Peyer's patch (tissue), 4 donors: ENCODE data around the gene SLC7A14. TPM values are rescaled to one million over a fixed set of nuclear protein-coding genes. Genes with fewer than 3 reads are reported as not detected.

Experiments
- DNase-seq, 3 donors: peaks; one replicate each; pipeline ENCODE4 v3.0.0-alpha.2; 2017 to 2019
- H3K27ac ChIP-seq, 4 donors: fragments of 200-600 bp; sonication (generic); one replicate each; pipeline ENCODE4 v1.5.1; 2016 to 2019
- H3K27me3 ChIP-seq, 2 donors: fragments of 200-600 bp; sonication (generic); one replicate each; pipeline ENCODE4 v1.5.1; 2019
- H3K36me3 ChIP-seq, 3 donors: fragments of 200-600 bp; sonication (generic); one replicate each; pipeline ENCODE4 v1.5.1; 2016 to 2019
- H3K4me1 ChIP-seq, 4 donors: fragments of 200-600 bp; sonication (generic); one replicate each; pipeline ENCODE4 v1.5.1; 2016 to 2019
- H3K4me3 ChIP-seq, 4 donors: fragments of 200-600 bp; sonication (generic); 1 replicate in 3 of 4; 2 replicates in 1 of 4; pipeline ENCODE4 v1.5.1; 2016 to 2019; ENCODE audit warnings: mild to moderate bottlenecking in 1 of 4
- H3K9me3 ChIP-seq, 4 donors: fragments of 200-600 bp; sonication (generic); one replicate each; pipeline ENCODE4 v1.5.1; 2016 to 2019; ENCODE audit warnings: mild to moderate bottlenecking in 1 of 4
- POLR2A ChIP-seq, 2 donors: fragments of 450-650 bp; IDR thresholded peaks; one replicate each; pipeline ENCODE4 v1.5.1; 2017; ENCODE audit warnings: antibody characterized with exemption in 2 of 2, mild to moderate bottlenecking in 2 of 2, moderate library complexity in 2 of 2
- total RNA-seq, 4 donors: library from RNA; depleted of rRNA; stranded (reverse); fragments of >200 nt; gene quantifications; one replicate each; pipeline ENCODE4 v1.1.0, GENCODE V29; 2016
- TF ChIP-seq, protein P1 (sequence below), 6 experiments: fragments of 450-650 bp in 4 of 6; fragments of 200-600 bp in 2 of 6; sonication (generic) in 1 of 6; IDR thresholded peaks; one replicate each; pipeline ENCODE4 v1.5.1; 2017 to 2019; ENCODE audit warnings: antibody characterized with exemption in 6 of 6, mild to moderate bottlenecking in 3 of 6, moderate library complexity in 1 of 6

The SLC7A14 gene
- total RNA-seq, 4 donors from 2014 or later: 0.18 to 0.40 (median 0.38) TPM; not detected in 1

DNA sequence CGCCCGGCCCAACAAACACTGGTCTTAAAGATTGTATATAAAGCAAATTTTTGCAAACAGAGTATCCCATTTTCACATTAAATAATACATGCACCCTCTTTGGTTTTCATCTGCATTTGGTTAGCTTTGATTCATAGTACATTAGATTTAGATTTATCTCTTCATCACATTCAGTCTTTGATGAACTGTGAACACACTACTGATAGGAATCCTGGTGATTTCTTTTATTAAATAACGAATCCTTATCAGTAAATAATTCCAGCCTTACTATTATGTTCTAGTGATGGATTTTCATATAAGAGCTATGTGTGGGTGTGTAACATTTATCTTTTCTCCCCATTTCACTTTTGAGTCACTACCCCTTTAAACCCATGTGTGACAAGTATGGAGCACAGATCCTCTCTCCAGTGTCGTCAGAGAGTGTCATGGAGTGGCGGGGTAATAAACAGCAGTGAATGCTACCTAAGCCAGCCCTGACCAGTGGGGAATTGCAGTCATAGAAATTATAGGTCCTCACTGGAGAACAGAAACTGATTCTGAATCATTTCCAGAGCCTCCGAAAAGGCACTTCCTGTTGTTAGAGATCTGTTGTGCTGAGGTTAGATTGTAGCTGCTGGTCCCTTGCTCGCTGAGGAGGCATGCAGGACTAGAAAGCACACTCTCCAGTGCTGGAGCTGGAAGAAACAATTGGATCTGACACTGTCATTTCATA, 22.0 kb downstream of the SLC7A14 start:
- no peaks in the 10 kb centered on the region for H3K9me3 ChIP-seq
- no peaks in the 10 kb centered on the region for H3K27me3 ChIP-seq
- DNase-seq: no peak
- H3K27ac ChIP-seq: no peak overlapping the region
- no peak overlapping the region for H3K4me3 ChIP-seq
- no peaks in the 10 kb centered on the region for H3K36me3 ChIP-seq
- no peaks in the 10 kb centered on the region for H3K4me1 ChIP-seq
- no peak for TF ChIP-seq POLR2A (IDR thresholded peaks at IDR 0.05)

DNA sequence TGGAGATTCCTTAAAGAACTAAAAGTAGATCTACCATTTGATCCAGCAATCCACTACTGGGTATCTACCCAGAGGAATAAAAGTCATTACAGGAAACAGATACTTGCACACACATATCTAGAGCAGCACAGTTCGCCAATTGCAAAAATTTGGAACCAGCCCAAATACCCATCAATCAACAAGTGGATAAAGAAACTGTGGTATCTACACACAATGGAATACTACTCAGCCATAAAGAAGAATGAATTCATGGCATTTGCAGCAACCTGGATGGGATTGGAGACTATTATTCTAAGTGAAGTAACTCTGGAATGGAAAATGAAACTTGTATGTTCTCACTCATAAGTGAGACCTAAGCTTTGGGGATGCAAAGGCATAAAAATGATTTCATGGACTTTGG, 23.8 kb downstream of the SLC7A14 start:
- no peak overlapping the region for H3K27ac ChIP-seq
- H3K4me1 ChIP-seq: no peaks in the 10 kb centered on the region
- H3K4me3 ChIP-seq: no peak overlapping the region
- no peaks in the 10 kb centered on the region for H3K27me3 ChIP-seq
- TF ChIP-seq, protein P1, sequence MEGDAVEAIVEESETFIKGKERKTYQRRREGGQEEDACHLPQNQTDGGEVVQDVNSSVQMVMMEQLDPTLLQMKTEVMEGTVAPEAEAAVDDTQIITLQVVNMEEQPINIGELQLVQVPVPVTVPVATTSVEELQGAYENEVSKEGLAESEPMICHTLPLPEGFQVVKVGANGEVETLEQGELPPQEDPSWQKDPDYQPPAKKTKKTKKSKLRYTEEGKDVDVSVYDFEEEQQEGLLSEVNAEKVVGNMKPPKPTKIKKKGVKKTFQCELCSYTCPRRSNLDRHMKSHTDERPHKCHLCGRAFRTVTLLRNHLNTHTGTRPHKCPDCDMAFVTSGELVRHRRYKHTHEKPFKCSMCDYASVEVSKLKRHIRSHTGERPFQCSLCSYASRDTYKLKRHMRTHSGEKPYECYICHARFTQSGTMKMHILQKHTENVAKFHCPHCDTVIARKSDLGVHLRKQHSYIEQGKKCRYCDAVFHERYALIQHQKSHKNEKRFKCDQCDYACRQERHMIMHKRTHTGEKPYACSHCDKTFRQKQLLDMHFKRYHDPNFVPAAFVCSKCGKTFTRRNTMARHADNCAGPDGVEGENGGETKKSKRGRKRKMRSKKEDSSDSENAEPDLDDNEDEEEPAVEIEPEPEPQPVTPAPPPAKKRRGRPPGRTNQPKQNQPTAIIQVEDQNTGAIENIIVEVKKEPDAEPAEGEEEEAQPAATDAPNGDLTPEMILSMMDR (IDR thresholded peaks at IDR 0.05): no peak
- no peak for TF ChIP-seq POLR2A (IDR thresholded peaks at IDR 0.05)
- DNase-seq: no peak
- no peaks in the 10 kb centered on the region for H3K9me3 ChIP-seq
- H3K36me3 ChIP-seq: no peaks in the 10 kb centered on the region

DNA sequence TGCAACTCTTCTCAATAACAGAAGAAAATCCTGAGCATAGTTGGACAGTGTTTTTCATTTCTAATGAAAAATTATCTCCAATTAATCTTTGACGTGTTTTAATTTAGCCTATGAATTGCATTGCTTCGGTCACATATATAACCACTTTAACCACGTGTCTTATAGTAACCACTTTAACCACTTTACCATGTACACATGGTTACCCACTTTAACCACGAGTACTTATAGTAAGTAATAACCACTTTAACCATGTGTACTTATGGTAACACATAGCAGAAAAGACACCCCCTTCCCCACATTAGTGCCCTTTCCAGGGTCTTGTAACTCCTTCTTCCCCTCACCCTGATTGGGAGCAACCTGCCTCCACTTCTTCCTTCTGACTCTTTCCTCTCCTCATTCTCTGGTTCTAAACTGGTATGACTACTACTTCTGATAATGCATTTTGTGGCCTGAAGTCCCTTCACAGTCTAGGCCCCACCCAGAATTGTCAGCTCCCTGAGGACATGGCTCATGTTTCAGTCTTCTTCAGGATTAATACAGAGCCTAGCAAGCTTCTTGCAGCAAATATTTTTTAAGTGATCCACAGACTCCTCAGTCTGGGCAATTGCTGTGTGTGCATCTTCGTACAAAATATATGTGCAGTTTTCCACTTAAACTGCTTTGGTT, 25.0 kb downstream of the SLC7A14 start:
- DNase-seq: no peak
- no peak for TF ChIP-seq POLR2A (IDR thresholded peaks at IDR 0.05)
- TF ChIP-seq, protein P1 (IDR thresholded peaks at IDR 0.05): no peak
- H3K27me3 ChIP-seq: no peaks in the 10 kb centered on the region
- H3K9me3 ChIP-seq: no peaks in the 10 kb centered on the region
- no peak overlapping the region for H3K4me3 ChIP-seq
- H3K36me3 ChIP-seq: no peaks in the 10 kb centered on the region
- H3K27ac ChIP-seq: no peak overlapping the region
- no peaks in the 10 kb centered on the region for H3K4me1 ChIP-seq

DNA sequence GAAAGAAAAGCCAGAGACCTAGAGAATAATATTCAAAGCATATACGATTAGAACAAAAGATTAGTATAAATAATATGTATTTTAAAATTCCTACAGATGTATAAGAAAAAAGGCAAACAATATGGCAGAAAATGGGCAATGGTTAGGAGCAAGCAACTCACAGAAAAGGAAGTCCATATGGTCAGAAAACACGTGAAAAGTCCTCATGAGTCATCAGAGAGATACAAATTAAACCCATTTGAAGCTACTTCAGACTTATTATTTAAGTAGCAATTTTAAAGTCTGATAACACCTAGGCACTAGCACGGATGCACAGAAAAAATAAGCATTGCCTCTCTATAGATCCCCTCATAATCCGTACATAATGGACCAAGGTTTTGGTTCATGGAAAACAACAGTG, 25.6 kb downstream of the SLC7A14 start:
- no peaks in the 10 kb centered on the region for H3K9me3 ChIP-seq
- TF ChIP-seq, protein P1 (IDR thresholded peaks at IDR 0.05): no peak
- no peak for TF ChIP-seq POLR2A (IDR thresholded peaks at IDR 0.05)
- H3K27me3 ChIP-seq: no peaks in the 10 kb centered on the region
- H3K27ac ChIP-seq: no peak overlapping the region
- H3K4me3 ChIP-seq: no peak overlapping the region
- no peaks in the 10 kb centered on the region for H3K36me3 ChIP-seq
- H3K4me1 ChIP-seq: no peaks in the 10 kb centered on the region
- DNase-seq: no peak

DNA sequence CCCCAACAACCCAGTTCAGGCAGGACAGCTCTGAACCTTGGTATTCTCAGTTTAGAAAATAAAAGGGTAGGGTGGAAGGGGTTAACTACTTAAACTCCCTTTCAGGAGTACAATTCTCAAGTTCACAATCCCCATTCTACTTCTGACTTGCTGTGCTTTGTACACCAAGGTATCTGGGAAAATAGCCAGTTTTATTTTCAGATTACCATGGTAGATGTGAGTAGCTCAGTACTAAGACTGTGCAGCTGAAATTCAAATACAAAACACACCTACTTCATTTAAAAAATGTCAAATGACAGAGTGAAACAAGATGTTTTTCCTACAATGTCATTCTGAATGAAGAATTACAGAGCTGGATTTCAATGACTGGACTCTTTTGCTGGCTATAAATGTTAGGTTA, 27.4 kb downstream of the SLC7A14 start:
- no peak overlapping the region for H3K4me3 ChIP-seq
- H3K27me3 ChIP-seq: no peaks in the 10 kb centered on the region
- no peaks in the 10 kb centered on the region for H3K4me1 ChIP-seq
- DNase-seq: no peak
- H3K9me3 ChIP-seq: no peaks in the 10 kb centered on the region
- H3K36me3 ChIP-seq: no peaks in the 10 kb centered on the region
- TF ChIP-seq, protein P1 (IDR thresholded peaks at IDR 0.05): no peak
- TF ChIP-seq POLR2A (IDR thresholded peaks at IDR 0.05): no peak
- no peak overlapping the region for H3K27ac ChIP-seq

DNA sequence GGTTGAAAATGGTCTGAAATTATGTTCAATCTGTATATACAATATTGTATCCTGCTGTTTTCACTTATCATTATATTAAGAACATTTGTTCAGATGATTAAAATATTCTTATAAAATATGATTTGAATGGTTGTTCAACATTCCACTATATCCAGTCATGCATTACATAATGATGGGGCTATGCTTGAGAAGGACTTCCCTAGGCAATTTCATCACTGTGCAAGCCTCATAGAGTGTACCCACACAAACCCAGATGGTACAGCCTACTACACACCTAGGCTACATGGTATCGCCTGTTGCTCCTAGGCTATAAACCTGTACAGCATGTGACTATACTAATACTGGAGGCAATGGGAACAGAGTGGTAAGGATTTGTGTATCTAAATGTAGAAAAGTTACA, 30.5 kb downstream of the SLC7A14 start:
- DNase-seq: no peak

More for the DNA sequence above, 30.5 kb downstream of the SLC7A14 start:
- Histone ChIP-seq H3K4me3 (no peak overlapping the region), H3K9me3 (no peaks in the 10 kb centered on the region), H3K4me1 (no peaks in the 10 kb centered on the region), H3K36me3 (no peaks in the 10 kb centered on the region), H3K27me3 (no peaks in the 10 kb centered on the region), H3K27ac (no peak overlapping the region)
- TF ChIP-seq, protein P1 (IDR thresholded peaks at IDR 0.05): no peak
- no peak for TF ChIP-seq POLR2A (IDR thresholded peaks at IDR 0.05)
